Endodermal cell (in vitro differentiated cells): Measurements from ENCODE around the gene KIF5C. TPM values are rescaled to one million over a fixed set of nuclear protein-coding genes. Genes with fewer than 3 reads are reported as not detected.

Experiments
- DNase-seq: peaks from one replicate; pipeline ENCODE4 v3.0.0-alpha.2; 2017
- H3K27ac ChIP-seq: 2 replicates; pipeline ENCODE4 v1.5.1; 2013; ENCODE audit warnings: mild to moderate bottlenecking, low read depth, low read length, moderate library complexity
- H3K27me3 ChIP-seq: 2 replicates; pipeline ENCODE4 v1.6.1; 2013; ENCODE audit warnings: mild to moderate bottlenecking, low read length, moderate library complexity; ENCODE audit not compliant: insufficient read depth, control insufficient read depth, poor library complexity, severe bottlenecking
- H3K36me3 ChIP-seq: 2 replicates; pipeline ENCODE4 v1.7.0; 2013; ENCODE audit warnings: mild to moderate bottlenecking, low read length, moderate library complexity; ENCODE audit not compliant: control insufficient read depth, insufficient read depth
- H3K4me1 ChIP-seq: one replicate; pipeline ENCODE4 v1.7.0; 2013; ENCODE audit warnings: low read length; ENCODE audit not compliant: control insufficient read depth, insufficient read depth
- H3K4me3 ChIP-seq: 2 replicates; pipeline ENCODE4 v1.5.1; 2013; ENCODE audit warnings: mild to moderate bottlenecking, low read length, moderate library complexity
- H3K9ac ChIP-seq: 2 replicates; pipeline ENCODE4 v1.6.1; 2013; ENCODE audit warnings: mild to moderate bottlenecking, low read length, moderate library complexity; ENCODE audit not compliant: poor library complexity, severe bottlenecking; ENCODE audit errors: extremely low read depth
- H3K9me3 ChIP-seq: 2 replicates; pipeline ENCODE4 v1.6.1; 2013; ENCODE audit warnings: mild to moderate bottlenecking, low read length, moderate library complexity; ENCODE audit not compliant: control insufficient read depth
- H3K27ac Mint-ChIP-seq: 2 replicates; pipeline ENCODE4 v1.8.0; 2020; ENCODE audit warnings: mixed read lengths
- H3K27me3 Mint-ChIP-seq: 2 replicates; pipeline ENCODE4 v1.8.0; 2021; ENCODE audit warnings: mild to moderate bottlenecking, mixed read lengths; ENCODE audit not compliant: insufficient read depth
- H3K36me3 Mint-ChIP-seq: 2 replicates; pipeline ENCODE4 v1.8.0; 2020; ENCODE audit warnings: low read depth, mixed read lengths
- H3K4me1 Mint-ChIP-seq: 2 replicates; pipeline ENCODE4 v1.8.0; 2020; ENCODE audit warnings: mixed read lengths
- H3K4me3 Mint-ChIP-seq: 2 replicates; pipeline ENCODE4 v1.8.0; 2020; ENCODE audit warnings: mild to moderate bottlenecking, moderate library complexity, mixed read lengths
- H3K9me3 Mint-ChIP-seq: 2 replicates; pipeline ENCODE4 v1.8.0; 2020; ENCODE audit warnings: mild to moderate bottlenecking, mixed read lengths
- CTCF ChIP-seq: fragments of 200-600 bp; sonication (generic); conservative IDR thresholded peaks from 2 replicates; pipeline ENCODE4 v1.5.0; 2021; ENCODE audit warnings: antibody characterized with exemption, mild to moderate bottlenecking
- WGBS, 2 experiments: methylation state at CpG; one replicate each; pipeline versions ENCODE4 v1.1.5 to v1.1.7; 2013; ENCODE audit warnings: missing lambda C conversion rate in 2 of 2, mixed read lengths in 1 of 2; ENCODE audit not compliant: insufficient coverage in 1 of 2, insufficient read length in 1 of 2; 5-methylcytosine and 5-hydroxymethylcytosine counted together
- total RNA-seq, 2 donors: library from RNA; stranded (reverse); fragmentation: NEBNext Ultra II Directional in 1 of 2; extraction: Animal tissue kit (Norgen Biotek cat#: 25700) in 1 of 2; gene quantifications; 2 replicates in 1 of 2; 3 replicates in 1 of 2; pipeline ENCODE4 v1.2.1, GENCODE V29; 2021

Gene KIF5C
- total RNA-seq, 2 donors from 2014 or later, result 39.1 to 41.9 TPM

DNA sequence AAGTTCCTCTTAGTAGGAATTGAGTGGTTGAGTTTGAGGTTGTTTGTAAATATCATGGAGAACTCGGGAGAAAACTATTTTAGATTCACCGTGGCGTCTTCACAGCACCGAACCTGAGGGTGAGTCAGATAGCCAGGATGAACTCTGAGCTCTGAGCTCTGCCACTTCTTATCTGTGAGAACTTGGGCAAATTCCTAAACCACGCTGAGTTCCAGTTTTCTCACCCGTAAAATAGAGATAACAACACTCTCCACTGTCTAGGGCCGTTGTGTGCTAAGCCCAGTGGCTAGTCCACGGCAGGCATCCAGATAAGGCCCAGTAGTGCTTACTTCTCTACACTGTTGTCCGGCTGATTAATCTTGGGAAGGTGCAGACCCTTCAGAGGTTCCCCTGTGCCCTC is 7.0 kb downstream of the KIF5C start:
- Histone ChIP-seq H3K9me3 (peaks cover 14% of the 10 kb centered on the region), H3K36me3 (no peaks in the 10 kb centered on the region), H3K4me1 (no peaks in the 10 kb centered on the region), H3K27ac (no peak overlapping the region), H3K27me3 (no peaks in the 10 kb centered on the region), H3K4me3 (no peak overlapping the region), H3K9ac (no peak overlapping the region)
- no peak for TF ChIP-seq CTCF
- Mint-ChIP-seq H3K27ac (peak overlapping the region; percentile 68), H3K9me3 (peaks cover 15% of the 10 kb centered on the region), H3K36me3 (peaks cover 14% of the 10 kb centered on the region), H3K27me3 (peaks cover 2% of the 10 kb centered on the region), H3K4me1 (peaks cover 13% of the 10 kb centered on the region), H3K4me3 (no peak overlapping the region)
- 77 to 86% methylated on average over 8 to 9 of the region's 9 CpGs for WGBS, 2 experiments
- peak; percentile 56 for DNase-seq

- no peak overlapping the region for H3K27ac ChIP-seq
- Mint-ChIP-seq H3K4me1 (peaks cover 20% of the 10 kb centered on the region), H3K27ac (no peak overlapping the region), H3K27me3 (peaks cover 8% of the 10 kb centered on the region), H3K4me3 (no peak overlapping the region), H3K36me3 (peaks cover 8% of the 10 kb centered on the region), H3K9me3 (peaks cover 9% of the 10 kb centered on the region)
- 91% methylated on average over 10 of the region's 10 CpGs for WGBS, 2 experiments
- no peaks in the 10 kb centered on the region for H3K36me3 ChIP-seq
- peaks cover 6% of the 10 kb centered on the region for H3K9me3 ChIP-seq
- H3K27me3 ChIP-seq, result no peaks in the 10 kb centered on the region
- H3K9ac ChIP-seq, result no peak overlapping the region
- no peak for TF ChIP-seq CTCF
- no peak overlapping the region for H3K4me3 ChIP-seq
- H3K4me1 ChIP-seq, result no peaks in the 10 kb centered on the region
- no peak for DNase-seq
These were observed 10.2 kb downstream of the KIF5C start for GRCh38 chr2:148885209-148885608.

DNA sequence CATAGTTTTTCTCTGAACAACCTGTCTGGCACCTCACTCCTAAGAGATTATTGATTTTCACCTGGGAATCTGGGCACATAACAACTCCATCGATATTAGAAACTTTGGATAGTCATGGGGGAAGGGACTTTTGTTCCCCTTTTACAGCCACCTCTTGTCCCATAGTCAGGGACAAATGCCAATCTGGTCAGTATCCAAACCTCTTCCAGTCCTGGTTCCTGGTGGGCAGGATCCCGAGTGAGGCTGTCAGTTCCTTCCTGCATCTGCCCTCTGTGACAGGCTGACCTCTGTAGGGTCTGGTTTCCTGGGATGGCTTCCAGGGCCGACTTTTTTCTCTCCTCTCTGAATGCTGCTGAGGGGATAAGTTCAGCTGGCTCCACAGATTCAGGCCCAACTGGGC is 11.0 kb downstream of the KIF5C start:
- H3K4me3 Mint-ChIP-seq, result no peak overlapping the region

More for the DNA sequence above, 11.0 kb downstream of the KIF5C start:
- DNase-seq, result no peak
- Histone ChIP-seq H3K36me3 (no peaks in the 10 kb centered on the region), H3K9ac (no peak overlapping the region), H3K27me3 (no peaks in the 10 kb centered on the region), H3K4me1 (no peaks in the 10 kb centered on the region), H3K27ac (no peak overlapping the region), H3K4me3 (no peak overlapping the region), H3K9me3 (no peaks in the 10 kb centered on the region)
- peaks cover 1% of the 10 kb centered on the region for H3K36me3 Mint-ChIP-seq
- peaks cover 20% of the 10 kb centered on the region for H3K4me1 Mint-ChIP-seq
- peaks cover 2% of the 10 kb centered on the region for H3K9me3 Mint-ChIP-seq
- H3K27ac Mint-ChIP-seq, result no peak overlapping the region
- 25 to 89% methylated on average over 1 to 3 of the region's 3 CpGs for WGBS, 2 experiments
- peaks cover 8% of the 10 kb centered on the region for H3K27me3 Mint-ChIP-seq
- TF ChIP-seq CTCF, result no peak
